GM23248 (cell line): ENCODE measurements around the gene ADAM10. TPM values are rescaled to one million over a fixed set of nuclear protein-coding genes. Genes with fewer than 3 reads are reported as not detected.

Source experiments
- DNase-seq: peaks from one replicate; pipeline ENCODE4 v3.0.0-alpha.2; 2015
- H2AFZ ChIP-seq: fragments of 200-600 bp; sonication (generic); 2 replicates; pipeline ENCODE4 v1.6.1; 2016; ENCODE audit warnings: antibody characterized with exemption
- H3F3A ChIP-seq: fragments of 200-600 bp; sonication (generic); 2 replicates; pipeline ENCODE4 v1.6.1; 2016; ENCODE audit warnings: mild to moderate bottlenecking, antibody characterized with exemption, mixed run types; ENCODE audit not compliant: insufficient read depth
- H3K27ac ChIP-seq: fragments of 200-600 bp; sonication (generic); 2 replicates; pipeline ENCODE4 v1.5.1; 2016; ENCODE audit warnings: mild to moderate bottlenecking
- H3K27me3 ChIP-seq: fragments of 200-600 bp; sonication (generic); replicated peaks from 2 replicates; pipeline ENCODE4 v1.6.1; 2016; ENCODE audit warnings: mild to moderate bottlenecking; ENCODE audit not compliant: insufficient read depth
- H3K36me3 ChIP-seq: fragments of 200-600 bp; sonication (generic); 2 replicates; pipeline ENCODE4 v1.6.1; 2016; ENCODE audit warnings: low read depth, mild to moderate bottlenecking
- H3K4me1 ChIP-seq: fragments of 200-600 bp; sonication (generic); 2 replicates; pipeline ENCODE4 v1.6.1; 2016; ENCODE audit warnings: mild to moderate bottlenecking; ENCODE audit not compliant: insufficient read depth
- H3K4me2 ChIP-seq: fragments of 200-600 bp; sonication (generic); one replicate; pipeline ENCODE4 v1.6.1; 2016; ENCODE audit warnings: mild to moderate bottlenecking; ENCODE audit not compliant: unreplicated experiment
- H3K4me3 ChIP-seq: fragments of 200-600 bp; sonication (generic); 2 replicates; pipeline ENCODE4 v1.5.1; 2016; ENCODE audit warnings: mild to moderate bottlenecking
- H3K79me2 ChIP-seq: fragments of 200-600 bp; sonication (generic); 2 replicates; pipeline ENCODE4 v1.6.1; 2016; ENCODE audit warnings: mild to moderate bottlenecking; ENCODE audit not compliant: insufficient read depth
- H3K9ac ChIP-seq: fragments of 200-600 bp; sonication (generic); 2 replicates; pipeline ENCODE4 v1.6.1; 2016; ENCODE audit warnings: mild to moderate bottlenecking
- H3K9me2 ChIP-seq: fragments of 200-600 bp; sonication (generic); 2 replicates; pipeline ENCODE4 v1.6.1; 2016; ENCODE audit warnings: mixed run types, mild to moderate bottlenecking, moderate library complexity; ENCODE audit not compliant: insufficient read depth
- H3K9me3 ChIP-seq: fragments of 200-600 bp; sonication (generic); one replicate; pipeline ENCODE4 v1.6.1; 2017; ENCODE audit warnings: low read depth
- H4K20me1 ChIP-seq: fragments of 200-600 bp; sonication (generic); 2 replicates; pipeline ENCODE4 v1.6.0; 2016; ENCODE audit not compliant: insufficient read depth
- EZH2 ChIP-seq: fragments of 200-600 bp; sonication (generic); IDR thresholded peaks from 2 replicates; pipeline ENCODE4 v1.6.1; 2018; ENCODE audit warnings: antibody characterized with exemption, mild to moderate bottlenecking; ENCODE audit not compliant: insufficient read depth, poor library complexity, severe bottlenecking
- EZH2phosphoT487 ChIP-seq: fragments of 200-600 bp; sonication (generic); IDR thresholded peaks from 2 replicates; pipeline ENCODE4 v1.6.1; 2018; ENCODE audit warnings: antibody characterized with exemption, moderate library complexity, mild to moderate bottlenecking, low read depth; ENCODE audit not compliant: insufficient read depth
- WGBS, 2 experiments: methylation state at CpG; one replicate each; pipeline ENCODE4 v1.1.6; 2015 to 2017; ENCODE audit warnings: low lambda C conversion rate in 2 of 2, low coverage in 1 of 2; ENCODE audit errors: missing lambda C conversion rate in 2 of 2; 5-methylcytosine and 5-hydroxymethylcytosine counted together
- in situ Hi-C: fragments of 300-500 bp; cut with MboI; formaldehyde crosslinking; loops from 2 replicates; pipeline ENCODE4 v1.15.0; 2020
- polyA plus RNA-seq: library from polyadenylated mRNA; unstranded; fragments of >200 nt; fragmentation: Nextera tagmentation; extraction: Ambion mirVana; gene quantifications from 2 replicates; pipeline ENCODE4 v1.2.1, GENCODE V29; 2016
- total RNA-seq: library from RNA; depleted of rRNA; stranded (reverse); fragments of >200 nt; shearing (Covaris generic); gene quantifications from 2 replicates; pipeline ENCODE4 v1.2.3, GENCODE V29; 2014

ADAM10 gene
- total and polyA plus RNA-seq, 2 experiments from 2014 or later = 171 to 190 TPM

DNA sequence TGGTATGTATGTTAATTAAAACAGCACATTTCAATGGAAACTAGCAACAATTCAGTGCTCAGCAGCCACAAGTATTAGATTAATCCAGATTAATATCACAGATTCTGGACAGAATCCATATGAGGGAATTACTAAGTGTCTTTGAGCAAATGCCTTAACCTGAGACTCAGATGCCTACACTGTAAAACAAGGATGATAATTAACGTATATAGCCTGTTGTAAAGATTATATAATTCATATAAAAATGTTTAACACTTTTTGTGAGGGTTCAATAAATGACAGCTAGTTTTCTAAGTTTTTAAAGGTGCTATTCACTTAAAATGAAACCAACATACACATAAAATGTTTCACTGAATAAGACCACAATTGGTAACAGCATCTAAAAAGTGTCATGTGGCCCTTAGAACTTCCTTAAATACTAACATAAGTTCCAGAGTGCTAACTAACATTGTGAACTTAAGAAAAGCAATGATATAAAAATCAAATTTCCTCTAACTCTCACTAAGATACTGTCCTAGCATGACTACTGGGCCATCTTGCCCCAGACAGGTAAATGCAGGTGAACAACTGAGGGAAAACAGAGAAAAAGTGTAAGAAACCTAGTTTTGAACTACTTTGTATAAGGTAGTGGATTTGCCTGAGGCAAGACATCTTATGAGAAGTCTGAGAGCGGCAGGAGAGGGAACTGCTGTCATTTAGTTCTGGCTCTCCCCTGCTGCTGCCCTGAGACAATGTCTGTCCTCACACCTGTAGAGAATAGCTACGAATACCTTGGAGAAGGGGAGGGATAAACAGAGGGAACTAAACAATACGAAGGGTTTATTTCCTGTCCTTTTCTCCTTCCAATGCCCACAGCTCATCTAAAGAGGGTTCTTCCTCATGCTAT lies 151.3 kb downstream of the ADAM10 start:
- WGBS, 2 experiments = 85 to 87% methylated on average over 4 of the region's 4 CpGs
- H2AFZ ChIP-seq = no peak overlapping the region
- 0 out of 2 replicates have a peak, but pooled peaks cover 13% of the 10 kb centered on the region for H3F3A ChIP-seq
- in situ Hi-C loops = no loop called here
- H3K27ac ChIP-seq = no peak overlapping the region
- no peak overlapping the region for H3K9ac ChIP-seq
- H3K27me3 ChIP-seq = no peaks in the 10 kb centered on the region
- no peaks in the 10 kb centered on the region for H3K79me2 ChIP-seq
- no peak for DNase-seq
- H3K36me3 ChIP-seq = peaks cover 50% of the 10 kb centered on the region
- H3K9me3 ChIP-seq = no peaks in the 10 kb centered on the region
- H4K20me1 ChIP-seq = no peaks in the 10 kb centered on the region
- H3K4me2 ChIP-seq = no peak overlapping the region
- no peak for TF ChIP-seq EZH2phosphoT487
- TF ChIP-seq EZH2 = no peak
- H3K9me2 ChIP-seq = no peaks in the 10 kb centered on the region
- no peaks in the 10 kb centered on the region for H3K4me1 ChIP-seq
- H3K4me3 ChIP-seq = no peak overlapping the region

DNA sequence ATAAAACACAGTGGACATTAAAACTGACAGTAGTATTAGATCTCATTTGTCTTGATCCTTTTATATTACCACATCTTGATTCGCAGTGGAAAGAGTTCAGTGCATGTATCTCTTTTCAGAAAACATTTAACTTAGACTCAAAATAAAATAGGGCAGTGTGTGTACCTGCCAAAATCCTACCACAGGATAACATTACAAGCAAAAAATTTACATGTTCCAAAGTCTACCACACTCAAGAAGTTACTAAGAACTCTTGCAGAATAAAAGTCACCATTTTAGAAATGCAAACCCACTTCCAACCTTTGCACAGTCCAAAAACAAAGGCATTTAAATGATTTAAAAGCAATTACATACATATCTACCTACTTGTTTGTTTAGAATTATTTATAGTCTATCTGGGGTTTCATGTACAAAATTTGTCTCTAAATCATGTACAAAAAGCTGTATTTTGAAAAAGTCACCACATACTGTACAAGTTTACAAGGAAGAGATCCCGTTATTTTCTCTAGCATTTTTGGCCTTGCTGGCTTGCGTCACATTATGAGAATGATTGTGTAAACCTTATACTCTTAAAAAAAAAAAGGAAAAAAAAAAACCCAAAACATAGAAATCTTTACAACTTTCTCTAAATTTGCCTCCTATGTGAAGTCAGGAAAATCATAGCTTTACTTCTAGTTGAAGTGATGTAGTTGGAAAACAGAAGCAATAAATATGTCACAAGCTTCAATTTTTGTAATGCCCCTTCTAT lies 153.8 kb downstream of the ADAM10 start:
- DNase-seq = no peak
- H3K27ac ChIP-seq = no peak overlapping the region

DNA sequence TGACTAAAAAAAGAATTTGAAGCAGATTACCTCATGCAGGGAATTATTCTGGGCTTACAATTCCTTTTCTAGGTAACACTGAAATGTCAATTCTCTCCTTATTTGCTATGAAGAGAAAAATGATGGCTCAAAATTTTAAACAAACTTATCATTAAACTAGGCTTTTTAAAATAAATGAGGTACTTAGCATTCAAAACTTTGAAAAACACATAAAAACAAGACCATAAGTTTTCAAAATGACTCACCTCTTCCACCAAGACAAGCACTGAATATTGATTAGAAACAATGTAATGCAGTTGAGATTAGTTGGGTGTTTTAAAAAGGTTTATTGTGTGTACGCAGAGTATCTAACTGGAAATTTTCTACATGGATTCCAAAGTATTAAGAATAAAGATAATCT lies 154.6 kb downstream of the ADAM10 start:
- H3K36me3 ChIP-seq = peaks cover 40% of the 10 kb centered on the region
- no peak overlapping the region for H3K9ac ChIP-seq
- H3K27me3 ChIP-seq = no peaks in the 10 kb centered on the region
- no peak overlapping the region for H3K4me3 ChIP-seq
- H3K9me3 ChIP-seq = no peaks in the 10 kb centered on the region
- H3K4me1 ChIP-seq = no peaks in the 10 kb centered on the region
- no peaks in the 10 kb centered on the region for H3K9me2 ChIP-seq
- no peak overlapping the region for H3K27ac ChIP-seq
- no peak for DNase-seq
- H3F3A ChIP-seq = 0 out of 2 replicates have a peak, but pooled peaks cover 13% of the 10 kb centered on the region
- no peaks in the 10 kb centered on the region for H3K79me2 ChIP-seq
- no peak overlapping the region for H3K4me2 ChIP-seq
- H4K20me1 ChIP-seq = no peaks in the 10 kb centered on the region
- no peak overlapping the region for H2AFZ ChIP-seq
- in situ Hi-C loops = no loop called here
- 96 to 100% methylated on average over 1 of the region's 1 CpG for WGBS, 2 experiments
- TF ChIP-seq EZH2 = no peak
- no peak for TF ChIP-seq EZH2phosphoT487

More for the DNA sequence above, 153.8 kb downstream of the ADAM10 start:
- Histone ChIP-seq H3K4me1 (no peaks in the 10 kb centered on the region), H3K9me2 (no peaks in the 10 kb centered on the region), H3K9me3 (no peaks in the 10 kb centered on the region), H3K4me2 (no peak overlapping the region), H3K9ac (no peak overlapping the region), H4K20me1 (no peaks in the 10 kb centered on the region), H2AFZ (no peak overlapping the region), H3K36me3 (peaks cover 43% of the 10 kb centered on the region), H3K79me2 (no peaks in the 10 kb centered on the region), H3F3A (0 out of 2 replicates have a peak, but pooled peaks cover 13% of the 10 kb centered on the region), H3K27me3 (no peaks in the 10 kb centered on the region), H3K4me3 (no peak overlapping the region)
- TF ChIP-seq EZH2 (no peak), EZH2phosphoT487 (no peak)
- WGBS, 2 experiments = 98 to 100% methylated on average over 3 of the region's 3 CpGs
- in situ Hi-C loops = no loop called here

DNA sequence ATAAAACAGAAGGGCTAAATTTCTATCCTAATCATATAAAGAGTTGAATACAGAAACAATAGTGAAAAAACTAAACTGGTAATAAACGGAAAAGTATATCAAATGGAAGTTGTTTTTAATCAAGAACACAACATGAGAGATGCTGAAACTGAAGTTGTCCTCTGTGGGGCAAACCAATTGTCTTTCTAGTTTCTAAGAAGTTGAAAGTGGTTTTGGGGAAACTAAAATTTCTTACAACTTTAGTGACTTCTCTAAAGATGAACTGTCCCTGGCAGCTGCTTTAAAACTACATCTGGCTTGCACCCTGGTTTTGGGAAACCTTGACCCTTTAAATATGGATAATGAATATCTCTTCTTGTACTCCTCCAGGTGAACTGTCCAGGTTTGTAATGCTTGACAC lies 155.6 kb downstream of the ADAM10 start:
- no peak overlapping the region for H3K4me2 ChIP-seq
- 92 to 96% methylated on average over 1 of the region's 1 CpG for WGBS, 2 experiments
- no peak overlapping the region for H3K27ac ChIP-seq
- 0 out of 2 replicates have a peak, but pooled peaks cover 13% of the 10 kb centered on the region for H3F3A ChIP-seq
- H3K36me3 ChIP-seq = peaks cover 36% of the 10 kb centered on the region
- in situ Hi-C loops = no loop called here
- DNase-seq = no peak
- no peaks in the 10 kb centered on the region for H3K27me3 ChIP-seq
- H2AFZ ChIP-seq = no peak overlapping the region
- TF ChIP-seq EZH2phosphoT487 (no peak), EZH2 (no peak)
- H4K20me1 ChIP-seq = no peaks in the 10 kb centered on the region
- no peak overlapping the region for H3K4me3 ChIP-seq
- H3K9me2 ChIP-seq = no peaks in the 10 kb centered on the region
- no peak overlapping the region for H3K9ac ChIP-seq
- H3K79me2 ChIP-seq = no peaks in the 10 kb centered on the region
- no peaks in the 10 kb centered on the region for H3K9me3 ChIP-seq
- H3K4me1 ChIP-seq = no peaks in the 10 kb centered on the region
